Stomach (tissue), 4 donors: ENCODE measurements around the gene PACSIN3.
A peak's percentile ranks its signal among the peaks of the same experiment; 100 is the strongest.

Experiments
- EP300 ChIP-seq: sonication (generic); formaldehyde crosslinking; IDR thresholded peaks from one replicate; pipeline ENCODE4 v1.6.1; 2017; ENCODE audit warnings: antibody characterized with exemption
- POLR2A ChIP-seq, 4 donors: fragments of 450-650 bp; IDR thresholded peaks; one replicate each; pipeline ENCODE4 v1.6.1; 2016; ENCODE audit warnings: antibody characterized with exemption in 4 of 4, control low read depth in 2 of 4, mild to moderate bottlenecking in 1 of 4, moderate library complexity in 1 of 4
- POLR2AphosphoS5 ChIP-seq, 3 donors: sonication (generic); formaldehyde crosslinking; IDR thresholded peaks; one replicate each; pipeline ENCODE4 v1.6.1; 2016; ENCODE audit warnings: antibody characterized with exemption in 3 of 3
- TF ChIP-seq, protein P1 (sequence below), 7 experiments: fragments of 450-650 bp in 4 of 7; fragments of 200-600 bp in 3 of 7; sonication (generic) in 3 of 7; IDR thresholded peaks; one replicate each; pipeline ENCODE4 v1.5.1; 2016 to 2019; ENCODE audit warnings: antibody characterized with exemption in 7 of 7, control low read depth in 2 of 7, mild to moderate bottlenecking in 1 of 7

DNA sequence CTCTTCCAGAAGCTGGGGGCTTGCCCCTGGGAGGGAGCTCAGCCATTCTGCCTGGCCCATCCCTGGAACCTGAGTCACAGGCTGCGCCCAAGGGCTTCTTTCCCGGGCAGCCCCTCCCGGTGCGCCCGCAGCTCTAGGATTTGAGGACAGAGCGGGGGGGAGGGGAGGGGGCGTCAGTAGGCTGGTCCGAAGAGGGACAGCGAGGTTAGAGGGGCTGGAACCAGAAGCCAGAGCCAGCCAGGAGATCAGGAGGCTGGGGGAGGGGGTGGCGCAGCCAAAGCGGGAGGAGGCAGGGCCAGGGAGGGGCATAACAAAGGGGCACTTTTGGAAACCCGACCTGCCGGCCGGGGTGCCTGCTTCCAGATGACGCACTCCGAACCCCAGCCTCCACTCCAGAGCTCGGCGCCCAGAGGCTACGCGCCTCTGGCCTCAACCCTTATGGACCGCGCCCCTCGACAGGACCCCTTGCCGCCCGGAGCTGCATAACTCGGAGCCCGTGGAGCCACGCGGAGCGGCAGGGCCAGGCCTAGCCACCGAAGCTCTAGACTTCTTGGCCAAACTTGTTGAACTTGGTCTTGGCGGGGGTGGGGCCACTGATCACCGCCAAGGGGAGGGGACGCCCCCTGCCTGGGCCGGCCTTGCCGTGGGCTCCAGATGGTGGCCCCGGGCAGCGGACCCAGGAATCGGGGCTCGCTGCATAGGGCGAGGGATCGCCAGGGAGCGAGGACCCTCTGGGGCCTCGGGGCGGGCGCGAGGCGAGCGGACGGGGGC is 744 bp downstream of the PACSIN3 start:
- TF ChIP-seq, protein P1, sequence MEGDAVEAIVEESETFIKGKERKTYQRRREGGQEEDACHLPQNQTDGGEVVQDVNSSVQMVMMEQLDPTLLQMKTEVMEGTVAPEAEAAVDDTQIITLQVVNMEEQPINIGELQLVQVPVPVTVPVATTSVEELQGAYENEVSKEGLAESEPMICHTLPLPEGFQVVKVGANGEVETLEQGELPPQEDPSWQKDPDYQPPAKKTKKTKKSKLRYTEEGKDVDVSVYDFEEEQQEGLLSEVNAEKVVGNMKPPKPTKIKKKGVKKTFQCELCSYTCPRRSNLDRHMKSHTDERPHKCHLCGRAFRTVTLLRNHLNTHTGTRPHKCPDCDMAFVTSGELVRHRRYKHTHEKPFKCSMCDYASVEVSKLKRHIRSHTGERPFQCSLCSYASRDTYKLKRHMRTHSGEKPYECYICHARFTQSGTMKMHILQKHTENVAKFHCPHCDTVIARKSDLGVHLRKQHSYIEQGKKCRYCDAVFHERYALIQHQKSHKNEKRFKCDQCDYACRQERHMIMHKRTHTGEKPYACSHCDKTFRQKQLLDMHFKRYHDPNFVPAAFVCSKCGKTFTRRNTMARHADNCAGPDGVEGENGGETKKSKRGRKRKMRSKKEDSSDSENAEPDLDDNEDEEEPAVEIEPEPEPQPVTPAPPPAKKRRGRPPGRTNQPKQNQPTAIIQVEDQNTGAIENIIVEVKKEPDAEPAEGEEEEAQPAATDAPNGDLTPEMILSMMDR (IDR thresholded peaks at IDR 0.05) = no peak
- TF ChIP-seq POLR2A (IDR thresholded peaks at IDR 0.05) (no peak), POLR2AphosphoS5 (IDR thresholded peaks at IDR 0.05) (peak in 2 of 3 donors; percentile 41 to 65), EP300 (no peak)
